HG03280 (cell line): ENCODE data around the gene SPP1.
"Not testable (repeated sequence)": the region's sequence is repeated elsewhere in the genome, so short reads cannot be mapped to it uniquely, and the experiment has no call there.

ENCODE experiments used
- ATAC-seq: cut with Tn5 transposase; IDR thresholded peaks from one replicate; pipeline ENCODE4 v1.9.1; 2021; ENCODE audit warnings: mild to moderate bottlenecking, moderate library complexity; ENCODE audit not compliant: unreplicated experiment

SPP1 gene

GRCh38 chr4:87985097-87985886 is 9.8 kb downstream of the SPP1 start:
- no peak for ATAC-seq

- ATAC-seq = no peak
Measured at GRCh38 chr4:87985887-87986200, 10.3 kb downstream of the SPP1 start.

GRCh38 chr4:87986508-87986907 is 11.0 kb downstream of the SPP1 start:
- no peak for ATAC-seq

GRCh38 chr4:87989765-87990164 is 14.3 kb downstream of the SPP1 start:
- ATAC-seq = no peak

- no peak for ATAC-seq
Measured at GRCh38 chr4:87995435-87995834, 19.9 kb downstream of the SPP1 start.

GRCh38 chr4:87999191-87999691 is 23.7 kb downstream of the SPP1 start:
- not testable (repeated sequence) for ATAC-seq

- ATAC-seq = no peak
Measured at GRCh38 chr4:88001871-88002270, 26.4 kb downstream of the SPP1 start.

GRCh38 chr4:88002786-88003185 is 27.3 kb downstream of the SPP1 start:
- ATAC-seq = no peak

- no peak for ATAC-seq
Measured at GRCh38 chr4:88003261-88003660, 27.7 kb downstream of the SPP1 start.

- ATAC-seq = no peak
Measured at GRCh38 chr4:88005076-88005475, 29.6 kb downstream of the SPP1 start.

GRCh38 chr4:88005946-88006345 is 30.4 kb downstream of the SPP1 start:
- ATAC-seq = no peak

- no peak for ATAC-seq
Measured at GRCh38 chr4:88006956-88007303, 31.4 kb downstream of the SPP1 start.

GRCh38 chr4:88007304-88008121 is 32.0 kb downstream of the SPP1 start, which contains the start of gene PKD2:
TSS of gene PKD2 (plus strand) at chr4:88007635. CDS start at chr4:88007734, 99 bp downstream.
- peak; percentile 88 for ATAC-seq

GRCh38 chr4:88008122-88008742 is 32.7 kb downstream of the SPP1 start:
- ATAC-seq = peak; percentile 42

GRCh38 chr4:88008743-88009171 is 33.2 kb downstream of the SPP1 start:
- no peak for ATAC-seq

- no peak for ATAC-seq
Measured at GRCh38 chr4:88009871-88010270, 34.4 kb downstream of the SPP1 start.

- no peak for ATAC-seq
Measured at GRCh38 chr4:88010966-88011365, 35.5 kb downstream of the SPP1 start.

- ATAC-seq = peak; percentile 38
Measured at GRCh38 chr4:88012647-88013046, 37.1 kb downstream of the SPP1 start.

GRCh38 chr4:88014386-88014905 is 38.9 kb downstream of the SPP1 start:
- ATAC-seq = no peak

- ATAC-seq = no peak
Measured at GRCh38 chr4:88015659-88016295, 40.3 kb downstream of the SPP1 start.
